ENCODE results near the gene HECW1. TPM values are rescaled to one million over a fixed set of nuclear protein-coding genes. Genes with fewer than 3 reads are reported as not detected.
A peak's percentile ranks its signal among the peaks of the same experiment; 100 is the strongest.

The HECW1 gene
- total RNA-seq, 6 donors from 2014 or later: 0.10 to 1.0 (median 0.76) TPM; not detected in 1

DNA sequence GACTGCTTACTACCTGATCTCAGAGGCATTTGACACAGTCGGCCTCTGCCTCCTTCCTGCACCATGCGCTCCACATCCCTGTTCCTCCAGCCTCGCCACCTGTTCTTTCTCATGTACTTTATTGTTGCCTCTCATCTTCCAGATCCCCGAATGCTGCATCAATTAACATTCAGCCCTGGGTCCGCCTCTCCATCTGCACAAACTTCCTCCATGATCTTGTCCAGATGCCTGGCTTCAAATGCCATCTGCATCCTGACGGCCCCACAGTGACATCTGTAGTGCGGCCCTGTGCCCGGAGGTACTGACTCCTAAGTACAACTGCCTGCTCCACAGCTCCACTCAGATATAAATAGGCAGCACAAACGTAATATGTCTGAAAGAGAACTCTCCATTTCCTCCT is 419.3 kb downstream of the HECW1 start:
- ATAC-seq (ENCODE audit: low FRiP score in 2 of 2) (no peak), DNase-seq (no peak)
- TF ChIP-seq POLR2A (IDR thresholded peaks at IDR 0.05): no peak
- no peak for TF ChIP-seq EP300 (IDR thresholded peaks at IDR 0.05)
- TF ChIP-seq POLR2AphosphoS5 (IDR thresholded peaks at IDR 0.05): no peak
- TF ChIP-seq, protein P1, sequence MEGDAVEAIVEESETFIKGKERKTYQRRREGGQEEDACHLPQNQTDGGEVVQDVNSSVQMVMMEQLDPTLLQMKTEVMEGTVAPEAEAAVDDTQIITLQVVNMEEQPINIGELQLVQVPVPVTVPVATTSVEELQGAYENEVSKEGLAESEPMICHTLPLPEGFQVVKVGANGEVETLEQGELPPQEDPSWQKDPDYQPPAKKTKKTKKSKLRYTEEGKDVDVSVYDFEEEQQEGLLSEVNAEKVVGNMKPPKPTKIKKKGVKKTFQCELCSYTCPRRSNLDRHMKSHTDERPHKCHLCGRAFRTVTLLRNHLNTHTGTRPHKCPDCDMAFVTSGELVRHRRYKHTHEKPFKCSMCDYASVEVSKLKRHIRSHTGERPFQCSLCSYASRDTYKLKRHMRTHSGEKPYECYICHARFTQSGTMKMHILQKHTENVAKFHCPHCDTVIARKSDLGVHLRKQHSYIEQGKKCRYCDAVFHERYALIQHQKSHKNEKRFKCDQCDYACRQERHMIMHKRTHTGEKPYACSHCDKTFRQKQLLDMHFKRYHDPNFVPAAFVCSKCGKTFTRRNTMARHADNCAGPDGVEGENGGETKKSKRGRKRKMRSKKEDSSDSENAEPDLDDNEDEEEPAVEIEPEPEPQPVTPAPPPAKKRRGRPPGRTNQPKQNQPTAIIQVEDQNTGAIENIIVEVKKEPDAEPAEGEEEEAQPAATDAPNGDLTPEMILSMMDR (IDR thresholded peaks at IDR 0.05): no peak
- 71 to 85% methylated on average over 9 of the region's 9 CpGs for WGBS, 2 donors
- Histone ChIP-seq H3K27ac (no peak overlapping the region), H3K36me3 (no peaks in the 10 kb centered on the region), H3K27me3 (no peaks in the 10 kb centered on the region), H3K9me3 (no peaks in the 10 kb centered on the region), H3K4me3 (no peak overlapping the region), H3K4me1 (no peaks in the 10 kb centered on the region)

DNA sequence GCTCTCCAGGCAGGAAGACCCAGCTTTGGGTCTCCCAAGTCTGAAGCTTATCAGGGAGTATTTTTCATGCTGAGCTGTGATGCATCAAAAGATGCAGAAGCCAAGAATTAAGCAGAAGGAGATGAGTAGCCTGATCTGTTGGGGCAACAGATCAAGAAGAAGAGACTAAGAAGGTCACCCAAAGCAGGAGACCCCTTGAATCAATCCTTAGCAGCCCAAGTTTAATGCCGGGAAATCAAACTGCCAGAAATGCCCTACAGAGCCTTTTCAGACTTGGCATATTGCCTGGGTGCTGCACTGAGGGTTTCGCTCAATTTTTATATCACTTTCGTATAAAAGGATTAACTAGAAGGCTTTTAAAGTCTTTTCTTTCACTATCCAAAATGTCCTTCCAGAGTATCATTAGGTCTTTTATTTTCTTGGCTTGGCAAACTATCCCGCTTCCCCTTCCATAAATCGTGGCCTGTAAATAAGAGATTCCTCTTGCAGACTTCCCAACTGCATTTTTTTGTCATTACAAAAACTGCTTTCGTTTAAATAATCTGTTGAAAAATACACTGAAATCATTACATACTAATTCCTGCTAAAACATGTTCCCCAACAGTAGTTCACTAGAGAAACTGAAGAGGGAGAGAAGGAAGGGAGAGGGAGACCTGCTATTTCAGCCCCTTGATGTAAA is 421.5 kb downstream of the HECW1 start:
- no peak overlapping the region for H3K27ac ChIP-seq
- no peak overlapping the region for H3K4me3 ChIP-seq
- DNase-seq (no peak), ATAC-seq (ENCODE audit: low FRiP score in 2 of 2) (peak in 1 of 2 donors; percentile 8)
- H3K27me3 ChIP-seq: no peaks in the 10 kb centered on the region
- WGBS, 2 donors: 57 to 70% methylated on average over 6 of the region's 6 CpGs
- no peaks in the 10 kb centered on the region for H3K4me1 ChIP-seq
- H3K9me3 ChIP-seq: no peaks in the 10 kb centered on the region
- H3K36me3 ChIP-seq: no peaks in the 10 kb centered on the region
- TF ChIP-seq POLR2A (IDR thresholded peaks at IDR 0.05): no peak
- TF ChIP-seq, protein P1 (IDR thresholded peaks at IDR 0.05): no peak
- TF ChIP-seq POLR2AphosphoS5 (IDR thresholded peaks at IDR 0.05): no peak
- TF ChIP-seq EP300 (IDR thresholded peaks at IDR 0.05): no peak

DNA sequence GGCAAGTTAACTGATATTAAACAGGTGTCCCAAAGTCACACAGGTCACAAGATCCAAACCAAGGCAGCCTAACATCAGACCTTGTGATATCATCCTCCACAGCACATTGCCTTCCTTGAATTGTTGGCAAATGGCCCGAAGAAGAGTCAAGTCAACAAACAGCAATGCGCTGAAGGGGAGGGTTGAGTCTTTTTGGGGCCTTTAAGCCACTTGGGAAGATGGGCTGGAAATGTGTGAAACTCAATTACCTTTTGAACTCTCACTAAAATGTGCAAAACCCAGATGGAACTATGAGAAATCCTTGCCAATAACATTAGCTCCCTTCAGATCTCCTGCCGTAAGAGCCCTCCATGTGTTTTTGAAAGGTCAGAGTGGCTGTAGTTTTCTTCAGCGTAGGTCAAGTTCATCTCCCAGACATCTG is 422.6 kb downstream of the HECW1 start:
- Histone ChIP-seq H3K9me3 (no peaks in the 10 kb centered on the region), H3K36me3 (no peaks in the 10 kb centered on the region), H3K27ac (no peak overlapping the region), H3K4me3 (no peak overlapping the region), H3K27me3 (no peaks in the 10 kb centered on the region), H3K4me1 (no peaks in the 10 kb centered on the region)
- ATAC-seq (ENCODE audit: low FRiP score in 2 of 2): peak in 1 of 2 donors; percentile 69
- no peak for DNase-seq
- no peak for TF ChIP-seq EP300 (IDR thresholded peaks at IDR 0.05)
- TF ChIP-seq, protein P1 (IDR thresholded peaks at IDR 0.05): no peak
- 94 to 95% methylated on average over 4 of the region's 4 CpGs for WGBS, 2 donors

DNA sequence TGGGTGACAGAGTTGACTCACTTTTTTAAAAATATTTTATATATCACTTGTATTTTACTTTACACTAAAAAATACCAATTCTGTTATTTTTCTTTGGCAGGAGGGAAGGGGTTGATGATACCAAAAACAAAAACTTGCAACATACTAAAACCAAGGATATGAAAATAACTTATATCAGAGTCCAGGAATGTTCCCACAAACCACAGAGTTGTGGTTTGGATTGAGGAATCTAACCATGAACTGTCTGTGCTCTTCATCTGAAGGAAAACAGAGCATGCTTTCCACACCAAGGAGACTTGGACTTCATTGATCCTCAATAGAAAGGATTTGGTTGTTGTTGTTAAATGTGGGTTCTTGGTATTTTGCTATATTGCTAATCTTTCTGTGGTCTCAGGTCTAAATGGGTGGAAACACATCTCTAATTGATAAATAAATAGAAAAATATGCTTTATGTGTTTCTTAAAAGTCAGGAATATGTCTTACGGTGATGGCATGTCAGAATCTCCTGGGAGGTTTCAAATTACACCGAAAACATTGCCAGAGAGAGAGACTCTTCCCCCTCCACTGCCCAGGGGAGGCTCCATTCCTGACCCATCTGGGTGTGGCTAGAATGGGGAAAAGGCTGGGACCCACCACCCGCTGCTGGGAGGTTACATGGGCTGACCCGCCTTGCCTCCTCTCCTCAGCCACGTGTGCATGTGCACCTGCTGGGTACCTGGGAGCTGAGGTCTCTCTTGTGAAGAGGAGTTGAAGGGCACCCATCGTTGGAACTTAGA is 423.6 kb downstream of the HECW1 start:
- WGBS, 2 donors: 88 to 91% methylated on average over 6 of the region's 6 CpGs
- H3K4me3 ChIP-seq: no peak overlapping the region
- no peak for TF ChIP-seq POLR2AphosphoS5 (IDR thresholded peaks at IDR 0.05)
- TF ChIP-seq, protein P1 (IDR thresholded peaks at IDR 0.05): no peak
- no peak for TF ChIP-seq POLR2A (IDR thresholded peaks at IDR 0.05)
- no peak for TF ChIP-seq EP300 (IDR thresholded peaks at IDR 0.05)
- no peaks in the 10 kb centered on the region for H3K36me3 ChIP-seq
- no peaks in the 10 kb centered on the region for H3K27me3 ChIP-seq
- DNase-seq (no peak), ATAC-seq (ENCODE audit: low FRiP score in 2 of 2) (peak in 1 of 2 donors; percentile 86)
- no peak overlapping the region for H3K27ac ChIP-seq
- H3K9me3 ChIP-seq: no peaks in the 10 kb centered on the region
- no peaks in the 10 kb centered on the region for H3K4me1 ChIP-seq

All from upper lobe of left lung (tissue), 6 donors.